ENCODE measurements around the gene HAUS7.

The HAUS7 gene

GRCh38 chrX:153438532-153438931, 31.8 kb downstream of the HAUS7 start:
- no peak for DNase-seq (ENCODE audit: low read depth)

GRCh38 chrX:153435845-153436244, 34.5 kb downstream of the HAUS7 start:
- no peak for DNase-seq (ENCODE audit: low read depth)

GRCh38 chrX:153434801-153435200, 35.6 kb downstream of the HAUS7 start:
- no peak for DNase-seq (ENCODE audit: low read depth)

GRCh38 chrX:153433781-153434285, 36.5 kb downstream of the HAUS7 start:
- DNase-seq (ENCODE audit: low read depth), result no peak

GRCh38 chrX:153433161-153433680, 37.2 kb downstream of the HAUS7 start:
- DNase-seq (ENCODE audit: low read depth), result no peak

GRCh38 chrX:153430796-153431195, 39.6 kb downstream of the HAUS7 start:
- DNase-seq (ENCODE audit: low read depth), result no peak

- DNase-seq (ENCODE audit: low read depth), result no peak
Observed at GRCh38 chrX:153426204-153426603, 44.2 kb downstream of the HAUS7 start.

GRCh38 chrX:153423652-153424051, 46.7 kb downstream of the HAUS7 start:
- no peak for DNase-seq (ENCODE audit: low read depth)

GRCh38 chrX:153421856-153422255, 48.5 kb downstream of the HAUS7 start:
- DNase-seq (ENCODE audit: low read depth), result no peak

- no peak for DNase-seq (ENCODE audit: low read depth)
Observed at GRCh38 chrX:153420851-153421599, 49.4 kb downstream of the HAUS7 start.

- no peak for DNase-seq (ENCODE audit: low read depth)
Observed at GRCh38 chrX:153417637-153418036, 52.7 kb downstream of the HAUS7 start.

GRCh38 chrX:153416781-153417450, 53.5 kb downstream of the HAUS7 start:
- no peak for DNase-seq (ENCODE audit: low read depth)

- no peak for DNase-seq (ENCODE audit: low read depth)
Observed at GRCh38 chrX:153414856-153415510, 55.4 kb downstream of the HAUS7 start.

GRCh38 chrX:153413731-153414130, 56.6 kb downstream of the HAUS7 start:
- no peak for DNase-seq (ENCODE audit: low read depth)

- no peak for DNase-seq (ENCODE audit: low read depth)
Observed at GRCh38 chrX:153412746-153413720, 57.3 kb downstream of the HAUS7 start.

GRCh38 chrX:153411988-153412574, 58.3 kb downstream of the HAUS7 start:
- no peak for DNase-seq (ENCODE audit: low read depth)

- DNase-seq (ENCODE audit: low read depth), result no peak
Observed at GRCh38 chrX:153411255-153411987, 59.0 kb downstream of the HAUS7 start, which contains the start of gene ZFP92. Gene ZFP92, plus strand, starts transcription at chrX:153411472. Its CDS starts 6,851 bp downstream, at chrX:153418323.

GRCh38 chrX:153410888-153411254, 59.5 kb downstream of the HAUS7 start:
- DNase-seq (ENCODE audit: low read depth), result no peak

GRCh38 chrX:153410373-153410772, 60.0 kb downstream of the HAUS7 start:
- DNase-seq (ENCODE audit: low read depth), result no peak

- no peak for DNase-seq (ENCODE audit: low read depth)
Observed at GRCh38 chrX:153409414-153410101, 60.8 kb downstream of the HAUS7 start.

All from T follicular helper cell (primary cell).